GM12878 (cell line): ENCODE results near the gene MSH3.

Experiments
- KDM1A ChIP-seq: fragments of 200-600 bp; sonication (generic); IDR thresholded peaks from 2 replicates; pipeline ENCODE4 v1.6.1; 2016; ENCODE audit warnings: borderline replicate concordance
- REST ChIP-seq: IDR thresholded peaks from 2 replicates; pipeline ENCODE4 v1.6.1; 2012; ENCODE audit warnings: mild to moderate bottlenecking, low read depth, low read length
- SIN3A ChIP-seq: IDR thresholded peaks from 2 replicates; pipeline ENCODE4 v1.6.1; 2012; ENCODE audit warnings: low read depth, low read length, improper control_type of control experiment

- no peak for TF ChIP-seq KDM1A
- no peak for TF ChIP-seq REST
- no peak for TF ChIP-seq SIN3A
Observed at GRCh38 chr5:80867233-80867632, 212.8 kb downstream of the MSH3 start.
